ENCODE results near the gene PARVG.

DNA sequence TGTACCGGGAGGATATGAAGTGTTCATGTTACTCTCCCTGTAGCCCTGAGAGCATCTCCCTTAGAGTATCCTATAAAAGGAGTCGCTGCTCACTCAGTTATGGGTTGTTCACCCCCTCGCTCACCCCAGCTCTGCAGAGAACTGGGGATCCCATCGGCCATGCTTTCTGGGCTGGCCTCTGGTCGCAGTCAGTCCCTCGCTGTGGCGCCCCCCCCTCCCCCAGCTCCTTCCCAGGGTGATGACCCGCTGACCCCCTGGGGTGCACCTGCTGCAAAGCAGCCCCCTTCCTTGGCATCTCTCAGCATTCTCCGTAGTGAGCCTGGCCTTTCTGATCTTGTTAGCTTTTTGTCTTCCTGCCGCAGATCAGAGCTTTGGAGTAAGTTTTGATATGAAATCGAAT lies 10.3 kb upstream of the PARVG start:
- TF ChIP-seq POLR2AphosphoS5 (IDR thresholded peaks at IDR 0.05; ENCODE audit: borderline replicate concordance, low read depth, low read length) (no peak), EZH2 (IDR thresholded peaks at IDR 0.05) (no peak)

All from SK-N-MC (cell line).